Right lobe of liver (tissue), 4 donors: ENCODE data around the gene MRPL52.

Experiments
- POLR2A ChIP-seq: fragments of 450-650 bp; IDR thresholded peaks from one replicate; pipeline ENCODE4 v1.6.1; 2017; ENCODE audit warnings: antibody characterized with exemption, mild to moderate bottlenecking
- TF ChIP-seq, protein P1 (sequence below), 4 donors: fragments of 200-600 bp in 3 of 4; fragments of 450-650 bp in 1 of 4; IDR thresholded peaks; one replicate each; pipeline versions ENCODE4 v1.5.1 to v1.8.0; 2016 to 2022; ENCODE audit warnings: antibody characterized with exemption in 4 of 4, mild to moderate bottlenecking in 2 of 4
- donor health status: DM: no; HTN: no; CAD: no.
- donor health status: DM: no; HTN: no; CAD: no.
- donor health status: DM: no; HTN: yes; CAD: no.

- TF ChIP-seq, protein P1, sequence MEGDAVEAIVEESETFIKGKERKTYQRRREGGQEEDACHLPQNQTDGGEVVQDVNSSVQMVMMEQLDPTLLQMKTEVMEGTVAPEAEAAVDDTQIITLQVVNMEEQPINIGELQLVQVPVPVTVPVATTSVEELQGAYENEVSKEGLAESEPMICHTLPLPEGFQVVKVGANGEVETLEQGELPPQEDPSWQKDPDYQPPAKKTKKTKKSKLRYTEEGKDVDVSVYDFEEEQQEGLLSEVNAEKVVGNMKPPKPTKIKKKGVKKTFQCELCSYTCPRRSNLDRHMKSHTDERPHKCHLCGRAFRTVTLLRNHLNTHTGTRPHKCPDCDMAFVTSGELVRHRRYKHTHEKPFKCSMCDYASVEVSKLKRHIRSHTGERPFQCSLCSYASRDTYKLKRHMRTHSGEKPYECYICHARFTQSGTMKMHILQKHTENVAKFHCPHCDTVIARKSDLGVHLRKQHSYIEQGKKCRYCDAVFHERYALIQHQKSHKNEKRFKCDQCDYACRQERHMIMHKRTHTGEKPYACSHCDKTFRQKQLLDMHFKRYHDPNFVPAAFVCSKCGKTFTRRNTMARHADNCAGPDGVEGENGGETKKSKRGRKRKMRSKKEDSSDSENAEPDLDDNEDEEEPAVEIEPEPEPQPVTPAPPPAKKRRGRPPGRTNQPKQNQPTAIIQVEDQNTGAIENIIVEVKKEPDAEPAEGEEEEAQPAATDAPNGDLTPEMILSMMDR (IDR thresholded peaks at IDR 0.05) = no peak
- no peak for TF ChIP-seq POLR2A
Measured at GRCh38 chr14:22780105-22780679, 49.5 kb upstream of the MRPL52 start.
